OCI-LY1 (cell line): ENCODE measurements around the gene TRMT61A.

Source experiments
- H2AFZ ChIP-seq: fragments of 200-600 bp; sonication (generic), shearing (Covaris generic); 2 replicates; pipeline ENCODE4 v1.6.0; 2014; ENCODE audit warnings: antibody characterized with exemption, mild to moderate bottlenecking, low read length
- H3F3A ChIP-seq: fragments of 200-600 bp; sonication (generic), shearing (Covaris generic); 2 replicates; pipeline ENCODE4 v1.6.0; 2014; ENCODE audit warnings: mild to moderate bottlenecking, antibody characterized with exemption, low read length, moderate library complexity; ENCODE audit not compliant: insufficient read depth
- H3K27ac ChIP-seq: fragments of 200-600 bp; sonication (generic); 2 replicates; pipeline ENCODE4 v1.5.1; 2014; ENCODE audit warnings: low read length, mixed run types, mild to moderate bottlenecking, low read depth; ENCODE audit not compliant: poor library complexity, severe bottlenecking
- H3K27me3 ChIP-seq: fragments of 200-600 bp; sonication (generic); 2 replicates; pipeline ENCODE4 v1.6.0; 2014; ENCODE audit warnings: antibody characterized with exemption, mild to moderate bottlenecking, low read length, moderate library complexity; ENCODE audit not compliant: insufficient read depth
- H3K36me3 ChIP-seq: fragments of 200-600 bp; sonication (generic); 2 replicates; pipeline ENCODE4 v1.6.1; 2014; ENCODE audit warnings: mild to moderate bottlenecking, antibody characterized with exemption, low read length, moderate library complexity, mixed read lengths; ENCODE audit not compliant: insufficient read depth
- H3K4me1 ChIP-seq: fragments of 200-600 bp; sonication (generic); 2 replicates; pipeline ENCODE4 v1.5.1; 2014; ENCODE audit warnings: mild to moderate bottlenecking, low read length, moderate library complexity; ENCODE audit not compliant: insufficient read depth, severe bottlenecking
- H3K4me2 ChIP-seq: fragments of 200-600 bp; sonication (generic), shearing (Covaris generic); 2 replicates; pipeline ENCODE4 v1.6.1; 2014; ENCODE audit warnings: low read length
- H3K4me3 ChIP-seq: fragments of 200-600 bp; sonication (generic); 2 replicates; pipeline ENCODE4 v1.5.1; 2014; ENCODE audit warnings: low read length, low read depth, mild to moderate bottlenecking, mixed read lengths; ENCODE audit not compliant: poor library complexity, severe bottlenecking
- H3K79me2 ChIP-seq: fragments of 200-600 bp; shearing (Covaris generic); 2 replicates; pipeline ENCODE4 v1.6.1; 2016; ENCODE audit warnings: mixed run types, low read length, mixed read lengths; ENCODE audit not compliant: insufficient read depth
- H3K9ac ChIP-seq: fragments of 200-600 bp; sonication (generic), shearing (Covaris generic); 2 replicates; pipeline ENCODE4 v1.6.1; 2014; ENCODE audit warnings: mild to moderate bottlenecking, low read length, mixed read lengths
- H3K9me2 ChIP-seq: fragments of 200-600 bp; sonication (generic), shearing (Covaris generic); 2 replicates; pipeline ENCODE4 v1.6.1; 2014; ENCODE audit warnings: low read depth, mild to moderate bottlenecking, low read length, mixed read lengths
- H3K9me3 ChIP-seq: fragments of 200-600 bp; shearing (Covaris generic); 2 replicates; pipeline ENCODE4 v1.6.1; 2014; ENCODE audit warnings: low read length, mixed read lengths
- H4K20me1 ChIP-seq: fragments of 200-600 bp; sonication (generic), shearing (Covaris generic); 2 replicates; pipeline ENCODE4 v1.6.0; 2016; ENCODE audit warnings: mild to moderate bottlenecking, low read length; ENCODE audit not compliant: insufficient read depth
- CTCF ChIP-seq: fragments of 200-600 bp; sonication (generic), shearing (Covaris generic); IDR thresholded peaks from 2 replicates; pipeline ENCODE4 v1.5.1; 2017; ENCODE audit warnings: mild to moderate bottlenecking, antibody characterized with exemption, low read length, moderate library complexity, mixed read lengths
- EZH2 ChIP-seq: fragments of 200-600 bp; sonication (generic), shearing (Covaris generic); IDR thresholded peaks from 2 replicates; pipeline ENCODE4 v1.8.0; 2017; ENCODE audit warnings: borderline replicate concordance, mixed run types, mild to moderate bottlenecking, antibody characterized with exemption, low read length, moderate library complexity, mixed read lengths

The TRMT61A gene

DNA sequence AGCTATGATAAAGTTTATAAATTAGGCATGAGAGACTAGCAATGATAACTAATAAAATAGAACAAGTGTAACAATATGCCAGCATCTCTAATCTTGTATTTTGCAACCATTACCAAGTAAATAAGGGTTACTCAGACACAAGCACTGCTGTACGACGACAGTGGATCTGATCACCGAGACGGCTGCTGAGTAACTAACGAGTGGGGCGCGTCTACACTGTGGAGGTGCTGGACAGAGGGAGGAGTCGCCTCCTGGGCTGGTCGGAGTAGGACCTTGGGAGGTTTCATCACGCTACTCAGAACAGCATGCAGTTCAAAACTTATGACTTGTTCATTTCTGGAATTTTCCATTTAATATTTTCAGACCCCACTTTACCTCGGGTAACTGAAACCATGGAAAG, 52.2 kb downstream of the TRMT61A start:
- no peaks in the 10 kb centered on the region for H3F3A ChIP-seq
- H3K4me3 ChIP-seq = no peak overlapping the region

DNA sequence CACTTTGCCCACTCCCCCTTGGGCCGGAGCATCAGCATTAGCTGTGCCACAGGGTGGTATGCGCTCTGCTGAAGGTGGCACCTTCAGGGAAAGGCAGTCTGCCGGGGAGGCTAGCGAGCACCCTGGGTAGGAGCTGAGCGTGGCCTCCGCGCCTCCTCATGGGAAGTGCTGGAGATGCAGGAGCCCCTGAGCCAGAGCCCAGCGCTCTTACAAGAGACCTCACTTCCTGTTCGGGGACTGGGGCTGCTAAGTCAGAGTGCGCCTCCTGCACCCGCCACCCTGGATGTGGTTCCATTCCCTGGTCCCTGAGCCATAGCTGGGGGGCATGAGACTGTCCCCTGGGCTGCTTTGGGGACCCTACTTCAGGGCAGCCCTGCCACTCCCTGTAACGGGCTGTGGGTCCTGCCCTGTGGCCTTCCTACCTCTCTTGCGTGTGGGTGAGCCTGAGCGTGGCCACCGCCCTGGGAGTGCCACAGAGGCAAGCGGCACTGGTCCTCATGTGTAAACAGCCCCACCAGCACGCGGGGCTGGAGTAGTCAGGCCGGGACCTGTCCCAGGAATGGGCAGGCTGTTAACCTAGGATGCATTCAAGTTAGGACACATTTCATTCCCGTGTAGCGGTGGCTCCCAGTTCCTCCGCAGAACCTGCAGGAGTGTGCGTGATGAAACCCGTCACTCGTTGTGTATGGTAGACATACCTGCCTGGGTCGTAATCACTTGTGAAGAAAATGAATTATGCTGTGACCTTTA, 53.1 kb downstream of the TRMT61A start:
- Histone ChIP-seq H3K27me3 (no peaks in the 10 kb centered on the region), H3K27ac (no peak overlapping the region), H3K4me3 (no peak overlapping the region), H3F3A (no peaks in the 10 kb centered on the region), H2AFZ (no peak overlapping the region), H3K4me2 (no peak overlapping the region), H3K79me2 (no peaks in the 10 kb centered on the region), H3K9me2 (no peaks in the 10 kb centered on the region), H4K20me1 (no peaks in the 10 kb centered on the region), H3K36me3 (peaks cover 29% of the 10 kb centered on the region), H3K9ac (no peak overlapping the region), H3K4me1 (no peaks in the 10 kb centered on the region), H3K9me3 (no peaks in the 10 kb centered on the region)
- TF ChIP-seq CTCF (no peak), EZH2 (no peak)

More for the DNA sequence above, 52.2 kb downstream of the TRMT61A start:
- Histone ChIP-seq H3K27ac (no peak overlapping the region), H3K27me3 (no peaks in the 10 kb centered on the region), H3K9ac (no peak overlapping the region), H2AFZ (no peak overlapping the region), H3K79me2 (no peaks in the 10 kb centered on the region), H4K20me1 (no peaks in the 10 kb centered on the region), H3K4me1 (no peaks in the 10 kb centered on the region), H3K9me3 (no peaks in the 10 kb centered on the region), H3K9me2 (no peaks in the 10 kb centered on the region), H3K36me3 (peaks cover 37% of the 10 kb centered on the region), H3K4me2 (no peak overlapping the region)
- no peak for TF ChIP-seq CTCF
- TF ChIP-seq EZH2 = no peak

- Histone ChIP-seq H3K4me1 (no peaks in the 10 kb centered on the region), H3K9me2 (no peaks in the 10 kb centered on the region), H3K27me3 (no peaks in the 10 kb centered on the region), H3K36me3 (peaks cover 17% of the 10 kb centered on the region), H3K4me3 (no peak overlapping the region), H3K9ac (no peak overlapping the region), H2AFZ (no peak overlapping the region), H4K20me1 (no peaks in the 10 kb centered on the region), H3K27ac (no peak overlapping the region), H3K9me3 (no peaks in the 10 kb centered on the region), H3F3A (no peaks in the 10 kb centered on the region), H3K4me2 (no peak overlapping the region), H3K79me2 (no peaks in the 10 kb centered on the region)
- no peak for TF ChIP-seq EZH2
- no peak for TF ChIP-seq CTCF
These were observed 55.4 kb downstream of the TRMT61A start for GRCh38 chr14:103584326-103584915.
